OCI-LY1 (cell line): ENCODE measurements around the gene FHOD3.

Experiments used
- H2AFZ ChIP-seq: fragments of 200-600 bp; sonication (generic), shearing (Covaris generic); 2 replicates; pipeline ENCODE4 v1.6.0; 2014; ENCODE audit warnings: antibody characterized with exemption, mild to moderate bottlenecking, low read length
- H3F3A ChIP-seq: fragments of 200-600 bp; sonication (generic), shearing (Covaris generic); 2 replicates; pipeline ENCODE4 v1.6.0; 2014; ENCODE audit warnings: mild to moderate bottlenecking, antibody characterized with exemption, low read length, moderate library complexity; ENCODE audit not compliant: insufficient read depth
- H3K27ac ChIP-seq: fragments of 200-600 bp; sonication (generic); 2 replicates; pipeline ENCODE4 v1.5.1; 2014; ENCODE audit warnings: low read length, mixed run types, mild to moderate bottlenecking, low read depth; ENCODE audit not compliant: poor library complexity, severe bottlenecking
- H3K27me3 ChIP-seq: fragments of 200-600 bp; sonication (generic); 2 replicates; pipeline ENCODE4 v1.6.0; 2014; ENCODE audit warnings: antibody characterized with exemption, mild to moderate bottlenecking, low read length, moderate library complexity; ENCODE audit not compliant: insufficient read depth
- H3K36me3 ChIP-seq: fragments of 200-600 bp; sonication (generic); 2 replicates; pipeline ENCODE4 v1.6.1; 2014; ENCODE audit warnings: mild to moderate bottlenecking, antibody characterized with exemption, low read length, moderate library complexity, mixed read lengths; ENCODE audit not compliant: insufficient read depth
- H3K4me1 ChIP-seq: fragments of 200-600 bp; sonication (generic); 2 replicates; pipeline ENCODE4 v1.5.1; 2014; ENCODE audit warnings: mild to moderate bottlenecking, low read length, moderate library complexity; ENCODE audit not compliant: insufficient read depth, severe bottlenecking
- H3K4me2 ChIP-seq: fragments of 200-600 bp; sonication (generic), shearing (Covaris generic); 2 replicates; pipeline ENCODE4 v1.6.1; 2014; ENCODE audit warnings: low read length
- H3K4me3 ChIP-seq: fragments of 200-600 bp; sonication (generic); 2 replicates; pipeline ENCODE4 v1.5.1; 2014; ENCODE audit warnings: low read length, low read depth, mild to moderate bottlenecking, mixed read lengths; ENCODE audit not compliant: poor library complexity, severe bottlenecking
- H3K79me2 ChIP-seq: fragments of 200-600 bp; shearing (Covaris generic); 2 replicates; pipeline ENCODE4 v1.6.1; 2016; ENCODE audit warnings: mixed run types, low read length, mixed read lengths; ENCODE audit not compliant: insufficient read depth
- H3K9ac ChIP-seq: fragments of 200-600 bp; sonication (generic), shearing (Covaris generic); 2 replicates; pipeline ENCODE4 v1.6.1; 2014; ENCODE audit warnings: mild to moderate bottlenecking, low read length, mixed read lengths
- H3K9me2 ChIP-seq: fragments of 200-600 bp; sonication (generic), shearing (Covaris generic); 2 replicates; pipeline ENCODE4 v1.6.1; 2014; ENCODE audit warnings: low read depth, mild to moderate bottlenecking, low read length, mixed read lengths
- H3K9me3 ChIP-seq: fragments of 200-600 bp; shearing (Covaris generic); 2 replicates; pipeline ENCODE4 v1.6.1; 2014; ENCODE audit warnings: low read length, mixed read lengths
- H4K20me1 ChIP-seq: fragments of 200-600 bp; sonication (generic), shearing (Covaris generic); 2 replicates; pipeline ENCODE4 v1.6.0; 2016; ENCODE audit warnings: mild to moderate bottlenecking, low read length; ENCODE audit not compliant: insufficient read depth
- EZH2 ChIP-seq: fragments of 200-600 bp; sonication (generic), shearing (Covaris generic); IDR thresholded peaks from 2 replicates; pipeline ENCODE4 v1.8.0; 2017; ENCODE audit warnings: borderline replicate concordance, mixed run types, mild to moderate bottlenecking, antibody characterized with exemption, low read length, moderate library complexity, mixed read lengths
- TF ChIP-seq, protein P1 (sequence below): fragments of 200-600 bp; sonication (generic), shearing (Covaris generic); IDR thresholded peaks from 2 replicates; pipeline ENCODE4 v1.5.1; 2017; ENCODE audit warnings: mild to moderate bottlenecking, antibody characterized with exemption, low read length, moderate library complexity, mixed read lengths

FHOD3 gene

DNA sequence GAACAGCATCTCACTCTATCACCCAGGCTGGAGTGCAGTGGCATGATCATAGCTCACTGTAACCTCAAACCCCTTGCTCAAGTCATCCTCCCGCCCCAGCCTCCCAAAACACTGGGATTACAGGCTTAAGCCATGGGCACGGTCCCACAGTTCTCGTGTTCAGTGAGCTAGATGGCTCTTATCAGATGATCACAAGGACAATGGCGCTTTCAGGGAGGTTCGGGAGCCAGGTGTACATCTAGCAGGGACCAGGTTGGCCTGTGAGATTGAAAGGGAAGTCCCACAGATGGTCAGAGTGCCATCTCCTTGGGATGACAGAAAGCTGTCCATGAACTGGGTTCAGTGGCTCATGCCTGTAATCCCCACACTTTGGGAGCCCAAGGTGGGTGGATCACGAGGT lies 14.1 kb upstream of the FHOD3 start:
- no peaks in the 10 kb centered on the region for H3K4me1 ChIP-seq
- H4K20me1 ChIP-seq, result no peaks in the 10 kb centered on the region
- no peaks in the 10 kb centered on the region for H3K79me2 ChIP-seq
- H2AFZ ChIP-seq, result no peak overlapping the region
- no peaks in the 10 kb centered on the region for H3F3A ChIP-seq
- H3K36me3 ChIP-seq, result no peaks in the 10 kb centered on the region
- no peak overlapping the region for H3K9ac ChIP-seq
- no peak for TF ChIP-seq EZH2
- TF ChIP-seq, protein P1, sequence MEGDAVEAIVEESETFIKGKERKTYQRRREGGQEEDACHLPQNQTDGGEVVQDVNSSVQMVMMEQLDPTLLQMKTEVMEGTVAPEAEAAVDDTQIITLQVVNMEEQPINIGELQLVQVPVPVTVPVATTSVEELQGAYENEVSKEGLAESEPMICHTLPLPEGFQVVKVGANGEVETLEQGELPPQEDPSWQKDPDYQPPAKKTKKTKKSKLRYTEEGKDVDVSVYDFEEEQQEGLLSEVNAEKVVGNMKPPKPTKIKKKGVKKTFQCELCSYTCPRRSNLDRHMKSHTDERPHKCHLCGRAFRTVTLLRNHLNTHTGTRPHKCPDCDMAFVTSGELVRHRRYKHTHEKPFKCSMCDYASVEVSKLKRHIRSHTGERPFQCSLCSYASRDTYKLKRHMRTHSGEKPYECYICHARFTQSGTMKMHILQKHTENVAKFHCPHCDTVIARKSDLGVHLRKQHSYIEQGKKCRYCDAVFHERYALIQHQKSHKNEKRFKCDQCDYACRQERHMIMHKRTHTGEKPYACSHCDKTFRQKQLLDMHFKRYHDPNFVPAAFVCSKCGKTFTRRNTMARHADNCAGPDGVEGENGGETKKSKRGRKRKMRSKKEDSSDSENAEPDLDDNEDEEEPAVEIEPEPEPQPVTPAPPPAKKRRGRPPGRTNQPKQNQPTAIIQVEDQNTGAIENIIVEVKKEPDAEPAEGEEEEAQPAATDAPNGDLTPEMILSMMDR, result no peak
- no peak overlapping the region for H3K4me3 ChIP-seq
- H3K4me2 ChIP-seq, result no peak overlapping the region
- H3K9me2 ChIP-seq, result no peaks in the 10 kb centered on the region
- no peaks in the 10 kb centered on the region for H3K27me3 ChIP-seq
- no peaks in the 10 kb centered on the region for H3K9me3 ChIP-seq
- H3K27ac ChIP-seq, result no peak overlapping the region

- no peak overlapping the region for H2AFZ ChIP-seq
- no peaks in the 10 kb centered on the region for H4K20me1 ChIP-seq
- no peaks in the 10 kb centered on the region for H3K36me3 ChIP-seq
- H3K27me3 ChIP-seq, result no peaks in the 10 kb centered on the region
- no peaks in the 10 kb centered on the region for H3K4me1 ChIP-seq
- H3K79me2 ChIP-seq, result no peaks in the 10 kb centered on the region
- no peaks in the 10 kb centered on the region for H3K9me2 ChIP-seq
- TF ChIP-seq, protein P1, result no peak
- no peak for TF ChIP-seq EZH2
- no peak overlapping the region for H3K4me3 ChIP-seq
- no peak overlapping the region for H3K4me2 ChIP-seq
- H3F3A ChIP-seq, result no peaks in the 10 kb centered on the region
- no peak overlapping the region for H3K9ac ChIP-seq
- H3K27ac ChIP-seq, result no peak overlapping the region
- no peaks in the 10 kb centered on the region for H3K9me3 ChIP-seq
These were observed 13.2 kb upstream of the FHOD3 start for GRCh38 chr18:36284268-36284667.

GRCh38 chr18:36284671-36285295 lies 12.7 kb upstream of the FHOD3 start:
- Histone ChIP-seq H4K20me1 (no peaks in the 10 kb centered on the region), H3K9me2 (no peaks in the 10 kb centered on the region), H3K4me1 (no peaks in the 10 kb centered on the region), H3K4me2 (no peak overlapping the region), H3K9ac (no peak overlapping the region), H3K36me3 (no peaks in the 10 kb centered on the region), H3F3A (no peaks in the 10 kb centered on the region), H3K79me2 (no peaks in the 10 kb centered on the region), H3K4me3 (no peak overlapping the region), H3K27me3 (no peaks in the 10 kb centered on the region), H3K9me3 (no peaks in the 10 kb centered on the region), H3K27ac (no peak overlapping the region), H2AFZ (no peak overlapping the region)
- no peak for TF ChIP-seq EZH2
- TF ChIP-seq, protein P1, result peak; percentile 90
